GM19395 (cell line): Measurements from ENCODE around the gene PLAAT1.

Experiments used
- ATAC-seq: cut with Tn5 transposase; IDR thresholded peaks from one replicate; pipeline ENCODE4 v1.9.1; 2021; ENCODE audit warnings: mild to moderate bottlenecking, moderate library complexity; ENCODE audit not compliant: unreplicated experiment

The PLAAT1 gene

DNA sequence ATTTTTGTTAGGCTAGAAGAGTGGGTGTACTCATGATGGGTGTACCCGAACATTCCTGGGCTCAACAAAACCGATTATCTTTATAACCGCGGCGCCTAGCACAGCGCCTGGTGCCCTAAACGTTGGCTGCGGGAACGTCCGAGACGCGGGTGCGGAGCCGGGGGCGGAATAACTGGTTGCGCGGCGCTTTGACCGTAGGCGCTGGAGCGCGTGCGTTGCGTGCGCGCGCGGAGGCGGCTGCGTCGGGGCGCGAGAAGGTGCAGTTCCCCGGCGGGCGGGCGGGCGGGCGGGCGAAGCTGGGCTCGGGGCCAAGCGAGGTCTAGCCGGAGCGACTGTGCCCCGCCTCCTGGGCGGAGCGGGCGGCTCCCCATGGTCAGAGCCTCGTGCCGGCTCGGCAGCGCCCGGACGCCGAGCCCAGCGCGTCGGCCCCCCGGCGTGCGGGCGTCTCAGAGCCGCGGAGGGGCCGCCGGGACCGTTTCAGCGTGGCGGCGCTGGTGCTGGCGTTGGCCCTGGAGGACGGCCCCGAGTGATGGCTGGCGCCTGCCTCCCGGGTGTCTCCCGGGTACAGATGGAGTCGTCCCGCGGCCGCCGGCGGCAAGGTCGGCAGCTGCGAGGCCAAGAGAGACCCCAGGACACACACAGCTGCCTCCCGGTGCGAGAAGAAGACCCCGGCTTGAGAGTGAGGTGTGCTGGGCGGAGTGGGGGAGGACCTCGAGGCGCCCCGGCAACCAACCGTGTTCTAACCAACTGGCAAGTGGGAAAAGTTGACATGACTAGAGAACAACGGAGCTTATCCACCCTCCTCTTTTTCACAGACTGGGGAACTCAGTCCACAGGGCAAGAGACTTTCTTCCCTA lies at the start of gene PLAAT1:
PLAAT1 (plus strand) TSS at position 373 of the 857 bp plus-strand sequence. CDS start 14,429 bp downstream, outside the sequence.
- peak; percentile 79 for ATAC-seq

- ATAC-seq, result no peak
These were observed 46.7 kb upstream of the PLAAT1 start for GRCh38 chr3:193194371-193194770.

GRCh38 chr3:193196746-193197145 lies 44.3 kb upstream of the PLAAT1 start:
- ATAC-seq, result no peak

DNA sequence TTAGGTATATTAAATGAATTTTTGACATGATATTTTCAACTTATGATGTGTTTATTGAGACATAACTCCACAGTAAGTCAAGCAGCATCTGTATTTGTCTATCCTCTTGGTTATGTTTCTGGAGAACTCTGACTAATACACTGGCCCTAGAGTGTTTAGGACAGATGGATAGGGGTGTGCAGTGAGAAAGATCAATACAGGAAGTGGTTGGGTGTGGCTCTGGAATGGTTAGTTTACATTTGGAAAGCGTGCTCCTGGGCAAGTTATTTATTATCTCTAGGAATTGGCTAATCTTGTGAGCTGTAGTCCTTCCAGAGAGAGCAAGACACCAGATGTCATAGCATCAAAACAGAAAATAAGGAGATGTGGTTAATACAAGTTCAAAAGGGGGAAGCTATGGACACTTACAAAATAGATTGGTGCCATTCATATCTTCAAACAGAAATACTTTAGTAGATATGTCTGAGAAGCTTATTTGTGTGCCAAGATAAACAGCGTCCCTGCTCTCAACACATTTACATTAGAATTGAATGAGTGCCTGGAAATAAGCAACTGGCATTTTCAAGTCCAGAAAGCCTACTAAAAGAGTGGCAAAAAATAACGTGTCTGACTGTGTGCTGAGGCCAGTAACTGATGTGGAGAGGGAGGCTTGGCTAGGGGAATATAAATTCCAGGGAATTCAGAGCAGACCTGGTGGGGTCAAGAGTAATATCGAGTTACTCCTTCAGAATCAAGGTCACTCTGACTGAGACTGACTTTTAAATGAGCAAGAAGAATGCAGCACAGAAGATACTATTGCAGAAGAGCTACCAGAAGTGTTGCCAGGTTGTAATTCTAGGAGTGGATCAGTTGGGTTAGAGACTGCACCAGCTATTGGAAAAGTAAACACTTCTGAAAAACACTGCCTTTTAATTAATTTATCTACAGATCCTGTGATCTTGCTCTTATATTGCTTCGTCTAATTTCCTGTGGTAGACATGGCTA lies 33.4 kb upstream of the PLAAT1 start:
- ATAC-seq, result no peak

DNA sequence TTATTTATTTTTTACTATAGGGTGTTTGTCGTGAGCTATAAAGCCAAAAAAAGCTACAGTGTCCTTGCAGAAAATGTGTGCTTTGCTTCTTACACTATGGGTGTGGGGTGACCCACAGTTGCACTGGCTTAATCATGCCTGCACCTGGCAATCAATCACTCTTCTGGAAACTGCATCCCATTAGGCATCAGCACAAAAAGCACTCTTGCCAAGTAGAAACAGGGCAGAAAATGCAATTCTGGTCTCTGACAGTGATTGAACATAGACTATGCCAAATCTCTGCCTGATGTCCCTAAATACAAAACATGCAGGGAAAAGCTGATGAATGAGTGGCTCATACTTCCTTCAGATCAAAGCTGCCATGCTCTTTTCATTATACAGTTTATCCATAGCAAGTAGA lies 30.4 kb upstream of the PLAAT1 start:
- no peak for ATAC-seq

- no peak for ATAC-seq
These were observed 29.8 kb upstream of the PLAAT1 start for GRCh38 chr3:193211173-193211572.

DNA sequence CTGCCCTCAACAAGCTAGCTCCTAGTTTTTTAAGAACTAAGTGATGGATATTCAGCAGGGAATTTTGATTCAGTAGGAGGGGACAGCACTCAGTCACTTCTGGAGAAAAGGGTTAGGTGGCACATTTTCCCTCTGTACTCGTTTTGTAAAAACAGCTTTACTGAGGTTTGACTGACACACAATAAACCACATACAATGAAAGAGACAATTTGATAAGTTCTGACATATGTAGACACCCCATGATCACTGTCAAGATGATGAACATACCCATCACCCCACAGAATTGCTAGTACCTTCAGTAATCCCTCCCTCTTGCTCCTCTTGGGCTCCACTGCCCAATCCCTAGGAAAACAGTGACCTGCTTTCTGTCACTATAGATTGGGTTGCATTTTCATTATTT lies 29.0 kb upstream of the PLAAT1 start:
- no peak for ATAC-seq

GRCh38 chr3:193212844-193213243 lies 28.2 kb upstream of the PLAAT1 start:
- no peak for ATAC-seq

- ATAC-seq, result no peak
These were observed 26.6 kb upstream of the PLAAT1 start for GRCh38 chr3:193214445-193214844.

GRCh38 chr3:193225302-193226125 lies 15.5 kb upstream of the PLAAT1 start:
- ATAC-seq, result no peak

DNA sequence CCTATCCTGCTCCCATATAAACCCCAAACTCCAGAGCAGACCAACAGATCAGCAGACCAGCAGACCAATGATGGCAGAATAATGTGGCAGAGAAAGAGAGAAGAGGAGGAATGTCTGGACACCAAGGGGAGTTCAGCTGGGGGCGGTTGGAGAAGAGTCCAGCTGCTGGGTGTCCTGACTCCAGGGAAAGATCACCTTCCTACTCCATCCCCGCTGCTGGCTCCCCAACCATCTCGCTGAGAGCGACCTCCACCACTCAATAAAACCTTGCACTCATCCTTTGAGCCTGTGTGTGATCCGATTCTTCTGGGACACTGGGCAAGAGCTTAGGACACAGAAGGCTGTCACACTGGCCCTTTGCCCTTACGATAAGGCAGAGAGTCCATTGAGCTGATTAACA lies 12.8 kb upstream of the PLAAT1 start:
- ATAC-seq, result no peak

DNA sequence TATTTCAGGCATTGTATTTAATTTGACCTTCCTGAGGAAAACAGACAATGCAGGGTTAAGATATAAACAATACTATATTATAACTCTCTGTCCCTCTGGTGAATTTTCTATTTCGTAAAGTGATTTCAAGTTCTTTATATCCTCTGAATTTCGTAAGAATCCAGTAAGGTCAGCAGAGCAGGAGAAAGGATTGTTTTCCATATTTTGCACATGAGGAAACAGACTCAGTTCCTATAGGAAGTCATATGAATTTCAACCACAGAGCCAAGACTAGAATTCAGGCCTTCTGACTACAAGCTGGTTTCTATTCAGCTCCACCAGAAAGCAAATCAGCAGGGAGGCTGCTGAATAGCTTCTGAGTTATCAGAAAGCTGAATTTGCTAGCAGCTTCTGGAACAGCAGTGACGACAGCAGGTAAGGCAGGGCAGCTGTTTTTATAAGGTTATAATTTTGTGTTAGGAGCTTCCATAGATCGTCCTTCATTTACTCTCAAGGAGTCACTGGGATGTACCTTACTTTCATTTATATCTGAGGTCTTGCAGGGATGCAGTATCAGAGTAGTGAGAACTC lies 11.1 kb upstream of the PLAAT1 start:
- ATAC-seq, result no peak

GRCh38 chr3:193230610-193231009 lies 10.4 kb upstream of the PLAAT1 start:
- no peak for ATAC-seq

DNA sequence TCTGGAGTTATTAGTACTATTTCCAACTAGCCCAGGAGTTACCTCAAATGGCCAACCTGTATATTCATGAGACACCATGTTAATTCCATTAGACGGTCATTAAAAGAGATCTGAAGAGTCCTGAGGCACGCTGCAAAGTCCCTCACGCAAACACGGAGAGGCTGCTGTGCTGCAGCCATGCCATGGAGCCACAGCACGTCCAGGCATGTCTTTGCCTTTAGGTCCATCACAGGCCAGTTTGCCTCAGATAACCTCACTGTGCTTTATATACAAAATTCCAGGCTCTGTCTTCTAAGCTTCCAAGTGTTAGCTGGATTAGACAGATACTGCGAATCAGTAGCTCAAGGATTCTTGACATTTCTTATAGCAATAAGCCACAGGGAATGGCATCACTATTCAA lies 9.8 kb upstream of the PLAAT1 start:
- ATAC-seq, result no peak

DNA sequence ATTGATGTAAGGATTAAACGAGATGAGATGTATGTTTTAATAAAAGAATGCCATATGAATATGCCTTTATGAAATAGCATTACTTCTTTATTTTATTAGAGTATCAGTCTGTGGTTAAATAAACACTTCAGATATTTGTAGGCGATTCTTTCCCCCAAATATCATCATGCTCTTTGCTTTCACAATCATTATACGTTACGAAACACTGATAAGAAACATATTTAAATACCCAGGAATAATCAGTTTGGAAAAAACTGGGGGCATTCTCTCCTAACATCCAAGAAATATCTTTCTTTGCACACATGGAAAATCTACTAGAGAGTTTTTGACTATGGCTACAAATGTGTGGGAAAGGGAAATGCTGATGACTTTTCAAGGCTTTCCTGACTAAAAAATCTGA lies 4.4 kb upstream of the PLAAT1 start:
- ATAC-seq, result no peak

- no peak for ATAC-seq
These were observed 4.0 kb upstream of the PLAAT1 start for GRCh38 chr3:193237030-193237429.

DNA sequence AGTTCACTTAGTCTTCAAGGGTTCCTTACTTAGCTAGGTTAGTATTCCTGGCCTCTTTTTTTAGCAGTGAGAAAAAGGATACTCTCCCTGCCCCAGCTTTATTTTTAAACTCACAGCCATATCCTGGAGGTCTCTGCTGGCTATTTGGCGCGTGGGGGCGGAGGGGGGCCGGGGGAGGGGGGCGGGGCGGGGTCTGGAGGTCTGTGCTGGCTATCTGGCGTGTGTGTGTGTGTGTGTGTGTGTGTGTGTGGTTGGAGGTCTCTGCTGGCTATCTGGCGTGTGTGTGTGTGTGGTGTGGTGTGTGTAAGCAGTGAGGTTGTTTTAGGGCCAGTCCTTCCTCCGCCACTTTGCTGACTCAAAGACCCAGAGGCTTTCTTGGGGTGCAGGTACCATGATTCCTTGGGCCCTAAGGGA lies 579 bp upstream of the PLAAT1 start:
- ATAC-seq, result no peak

DNA sequence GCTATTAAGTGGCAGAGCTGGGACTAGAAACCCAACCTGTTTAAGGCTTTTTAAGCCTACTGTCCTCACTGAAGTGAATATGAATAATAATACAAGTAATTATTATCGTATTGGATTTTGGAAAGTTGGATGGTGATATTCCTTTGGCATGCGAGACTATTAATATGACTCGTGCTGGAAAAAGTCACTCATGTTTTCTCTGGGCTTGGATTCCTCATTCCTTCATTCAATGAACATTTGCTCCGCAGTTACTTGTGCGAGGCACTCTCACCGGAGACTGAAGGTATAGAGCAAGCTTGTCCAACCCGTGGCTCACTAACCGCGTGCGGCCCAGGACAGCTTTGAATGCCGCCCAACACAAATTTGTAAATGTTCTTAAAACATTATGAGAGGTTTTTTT lies 694 bp downstream of the PLAAT1 start:
- no peak for ATAC-seq

DNA sequence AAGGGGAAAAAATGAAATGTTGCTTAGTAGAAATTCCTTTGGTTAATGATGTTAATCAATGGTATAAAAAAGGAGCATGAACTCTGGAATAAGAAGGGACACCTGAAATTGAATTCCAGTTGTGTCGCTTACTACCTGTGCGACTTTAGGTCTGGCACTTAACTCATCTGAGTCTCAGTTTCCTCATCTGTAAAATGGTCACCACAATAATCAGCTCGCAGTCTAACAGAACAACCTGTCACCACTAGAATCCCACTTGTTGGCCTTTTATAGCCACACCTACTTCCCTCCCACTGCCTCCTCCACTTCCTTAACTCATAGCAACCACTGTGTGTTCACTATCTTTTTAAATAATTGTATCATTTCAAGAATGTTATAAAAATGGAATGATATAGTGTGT lies 2.5 kb downstream of the PLAAT1 start:
- no peak for ATAC-seq

DNA sequence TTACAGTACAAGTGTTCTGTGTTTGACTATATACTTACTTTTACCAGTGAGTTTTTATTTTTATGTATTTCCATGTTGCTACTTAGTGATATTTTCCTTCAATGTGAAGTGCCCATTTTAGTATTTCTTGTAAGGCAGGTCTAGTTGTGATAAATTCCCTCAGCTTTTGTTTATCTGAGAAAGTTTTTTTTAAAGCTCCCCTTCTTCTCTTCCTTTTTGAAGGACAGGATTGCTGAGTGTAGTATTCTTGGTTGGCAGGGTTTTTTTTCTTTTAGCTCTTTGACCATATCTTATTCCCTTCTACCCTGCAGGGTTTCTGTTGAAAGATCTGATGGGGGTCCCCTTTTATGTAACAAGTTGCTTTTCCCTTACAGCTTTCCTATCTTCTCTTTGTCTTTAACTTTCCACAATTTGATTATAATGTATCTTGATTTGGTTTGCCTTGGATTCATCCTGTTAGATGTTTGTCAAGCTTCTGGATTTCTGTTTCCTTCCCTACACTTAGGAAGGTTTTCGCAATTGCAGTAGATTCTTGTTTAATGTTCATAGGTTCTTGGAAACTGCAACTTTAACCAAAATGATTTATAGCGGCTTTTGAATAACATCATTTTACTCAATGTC lies 7.9 kb downstream of the PLAAT1 start:
- ATAC-seq, result no peak
